B cell (primary cell): Measurements from ENCODE around the gene ARFGAP1. TPM values are rescaled to one million over a fixed set of nuclear protein-coding genes. Genes with fewer than 3 reads are reported as not detected.

ENCODE experiments used
- ATAC-seq: fragments of 200-7000 bp; cut with Tn5 transposase; one replicate; pipeline ENCODE4 v1.10.0; 2021; ENCODE audit warnings: low read depth, mild to moderate bottlenecking, moderate number of reproducible peaks, moderate library complexity
- CTCF ChIA-PET: fragments of 350-600 bp; sonication (Branson Sonifier 250); formaldehyde crosslinking; loops from one replicate; lab custom pipeline; 2021; ENCODE audit warnings: antibody characterized with exemption, inconsistent platforms; lab: Charles Lee
- POLR2A ChIA-PET: fragments of 350-600 bp; sonication (Branson Sonifier 250); formaldehyde crosslinking; loops from one replicate; lab custom pipeline; 2021; ENCODE audit warnings: antibody characterized with exemption; lab: Charles Lee
- DNase-seq: peaks from one replicate; pipeline ENCODE4 v3.0.0; 2013
- H2AFZ ChIP-seq: 2 replicates; pipeline ENCODE4 v1.6.1; 2012; ENCODE audit warnings: mild to moderate bottlenecking, low read depth, low read length; ENCODE audit not compliant: insufficient read depth, poor library complexity, severe bottlenecking
- H3K27ac ChIP-seq, 2 donors: 1 replicate in 1 of 2; 2 replicates in 1 of 2; pipeline ENCODE4 v1.5.1; 2012 to 2013; ENCODE audit warnings: low read length in 2 of 2, mild to moderate bottlenecking in 2 of 2, moderate library complexity in 1 of 2
- H3K27me3 ChIP-seq, 4 experiments: fragments of 200-600 bp in 1 of 4; sonication (generic) in 1 of 4; replicated peaks in 1 of 4; 1 replicate in 2 of 4; 2 replicates in 2 of 4; pipeline versions ENCODE4 v1.6.1 to v1.7.0; 2013 to 2016; ENCODE audit warnings: low read length in 3 of 4, mild to moderate bottlenecking in 2 of 4, mixed read lengths in 1 of 4, moderate library complexity in 1 of 4; ENCODE audit not compliant: insufficient read depth in 4 of 4, control insufficient read depth in 3 of 4; ENCODE audit errors: control extremely low read depth in 1 of 4
- H3K36me3 ChIP-seq, 2 experiments: replicated peaks in 1 of 2; 1 replicate in 1 of 2; 2 replicates in 1 of 2; pipeline versions ENCODE4 v1.6.1 to v1.7.1; 2013; ENCODE audit warnings: low read length in 1 of 2; ENCODE audit not compliant: insufficient read depth in 2 of 2, control insufficient read depth in 1 of 2; ENCODE audit errors: control extremely low read depth in 1 of 2, extremely low read depth in 1 of 2
- H3K4me1 ChIP-seq, 2 donors: fragments of 200-600 bp in 1 of 2; sonication (generic) in 1 of 2; 1 replicate in 1 of 2; 2 replicates in 1 of 2; pipeline versions ENCODE4 v1.5.1 to v1.6.1; 2013 to 2017; ENCODE audit warnings: low read length in 2 of 2; ENCODE audit not compliant: control insufficient read depth in 2 of 2, insufficient read depth in 2 of 2
- H3K4me2 ChIP-seq: replicated peaks from 2 replicates; pipeline ENCODE3; 2012; ENCODE audit warnings: mild to moderate bottlenecking, low read depth, low read length; ENCODE audit not compliant: poor library complexity, severe bottlenecking
- H3K4me3 ChIP-seq, 5 experiments: fragments of 200-600 bp in 1 of 5; sonication (generic) in 1 of 5; 1 replicate in 3 of 5; 2 replicates in 2 of 5; pipeline versions ENCODE4 v1.5.1 to v1.7.0; 2011 to 2016; ENCODE audit warnings: low read length in 4 of 5, mild to moderate bottlenecking in 4 of 5, low read depth in 2 of 5, control low read depth in 1 of 5, moderate library complexity in 1 of 5; ENCODE audit not compliant: insufficient read depth in 1 of 5; ENCODE audit errors: control extremely low read depth in 1 of 5, extremely low read depth in 1 of 5
- H3K79me2 ChIP-seq: fragments of 200-600 bp; sonication (generic); one replicate; pipeline ENCODE4 v1.6.0; 2016; ENCODE audit warnings: low read length; ENCODE audit not compliant: control insufficient read depth, insufficient read depth
- H3K9ac ChIP-seq: fragments of 200-600 bp; sonication (generic); 2 replicates; pipeline ENCODE4 v1.6.1; 2017; ENCODE audit warnings: mild to moderate bottlenecking, low read length, moderate library complexity
- H3K9me3 ChIP-seq, 3 donors: one replicate each; pipeline versions ENCODE4 v1.6.1 to v1.7.1; 2013; ENCODE audit warnings: low read length in 2 of 3; ENCODE audit not compliant: control insufficient read depth in 2 of 3, insufficient read depth in 1 of 3; ENCODE audit errors: control extremely low read depth in 1 of 3
- H4K20me1 ChIP-seq: 2 replicates; pipeline ENCODE4 v1.6.0; 2012; ENCODE audit warnings: mild to moderate bottlenecking, low read length; ENCODE audit not compliant: insufficient read depth, control insufficient read depth, poor library complexity, severe bottlenecking
- H3K27ac Mint-ChIP-seq: one replicate; pipeline ENCODE4 v1.8.0; 2021; ENCODE audit warnings: mixed read lengths
- H3K27me3 Mint-ChIP-seq: one replicate; pipeline ENCODE4 v1.8.0; 2021; ENCODE audit warnings: mixed read lengths
- H3K4me1 Mint-ChIP-seq: one replicate; pipeline ENCODE4 v1.8.0; 2021; ENCODE audit warnings: mixed read lengths
- H3K4me3 Mint-ChIP-seq: one replicate; pipeline ENCODE4 v1.8.0; 2021; ENCODE audit warnings: mixed read lengths
- H3K9me3 Mint-ChIP-seq: one replicate; pipeline ENCODE4 v1.8.0; 2022; ENCODE audit warnings: mixed read lengths; ENCODE audit not compliant: insufficient read depth
- EZH2 ChIP-seq: IDR thresholded peaks from 2 replicates; pipeline ENCODE4 v1.6.1; 2012; ENCODE audit warnings: borderline replicate concordance, low read depth, mild to moderate bottlenecking, moderate library complexity, low read length; ENCODE audit not compliant: insufficient read depth, poor library complexity, severe bottlenecking
- WGBS: methylation state at CpG from one replicate; pipeline ENCODE4 v1.1.5; 2013; ENCODE audit warnings: missing lambda C conversion rate; ENCODE audit not compliant: insufficient coverage; 5-methylcytosine and 5-hydroxymethylcytosine counted together
- intact Hi-C: fragments of 100-400 bp; cut with micrococcal nuclease; formaldehyde crosslinking; loops from one replicate; pipeline ENCODE4 v1.10.0; 2022
- polyA plus RNA-seq: library from polyadenylated mRNA; depleted of rRNA; stranded (reverse); fragments of >200 nt; gene quantifications from 2 replicates; pipeline ENCODE4 v1.2.3, GENCODE V29; 2012
- total RNA-seq, 2 donors: library from RNA; stranded (reverse); fragments of 120-200 nt in 1 of 2; gene quantifications; 1 replicate in 1 of 2; 2 replicates in 1 of 2; pipeline versions ENCODE4 v1.2.3 to v1.2.4, GENCODE V29; 2013 to 2022
- TF ChIP-seq, protein P1 (sequence below): fragments of 200-600 bp; IDR thresholded peaks from one replicate; pipeline ENCODE4 v1.8.0; 2022; ENCODE audit warnings: antibody characterized with exemption, mild to moderate bottlenecking

Gene ARFGAP1
- total and polyA plus RNA-seq, 2 donors (not counting 1 experiment from before 2014, with no cell fraction given), result 83.2 to 99.4 TPM

DNA sequence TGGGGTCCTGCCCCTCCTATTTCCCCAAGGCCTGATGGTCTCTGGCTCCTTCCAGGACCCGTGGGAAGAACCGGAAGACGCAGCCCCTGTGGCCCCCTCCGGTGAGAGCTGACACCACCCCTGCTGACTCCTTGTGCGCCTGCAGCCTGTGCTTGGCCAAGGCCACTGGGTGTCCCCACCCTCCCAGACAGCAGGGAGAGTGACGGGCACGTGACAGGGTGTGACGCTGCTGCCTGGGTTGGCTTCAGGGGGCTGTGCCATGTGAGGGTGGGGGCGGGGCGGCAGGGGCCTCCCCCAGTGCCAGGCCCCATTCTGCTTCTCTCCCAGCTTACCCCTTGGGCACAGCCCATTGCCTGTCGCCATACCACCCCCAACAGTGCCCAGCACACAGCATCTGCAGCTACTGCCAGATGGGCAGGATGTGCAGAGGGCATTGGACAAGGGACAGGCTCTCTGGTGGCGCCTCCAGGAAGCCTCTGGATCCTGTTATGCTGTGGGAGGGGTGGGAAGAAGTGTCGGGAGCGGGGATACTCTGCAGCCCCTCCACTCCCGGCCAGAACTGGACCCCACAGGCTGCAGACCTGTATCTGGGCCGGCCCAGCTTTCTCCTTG is 34.0 kb upstream of the ARFGAP1 start:
- Mint-ChIP-seq H3K27ac (no peak overlapping the region), H3K9me3 (no peaks in the 10 kb centered on the region), H3K27me3 (peaks cover 5% of the 10 kb centered on the region), H3K4me1 (peaks cover 3% of the 10 kb centered on the region), H3K4me3 (no peak overlapping the region)
- Histone ChIP-seq H4K20me1 (no peaks in the 10 kb centered on the region), H3K9me3 (peaks cover 0 to 13% (median 0%) of the 10 kb centered on the region in 3 donors), H3K4me1 (peaks cover 0 to 4% of the 10 kb centered on the region in 2 donors), H3K9ac (no peak overlapping the region), H3K36me3 (no peaks in the 10 kb centered on the region), H3K4me2 (no peak overlapping the region), H2AFZ (no peak overlapping the region), H3K27me3 (peaks cover 0 to 11% (median 4%) of the 10 kb centered on the region in 4 experiments), H3K4me3 (no peak overlapping the region), H3K79me2 (no peaks in the 10 kb centered on the region), H3K27ac (no peak overlapping the region)
- intact Hi-C loops, result no loop called here
- DNase-seq (no peak), ATAC-seq (no peak)
- ChIA-PET CTCF (no interaction called here), POLR2A (no interaction called here)
- TF ChIP-seq, protein P1, sequence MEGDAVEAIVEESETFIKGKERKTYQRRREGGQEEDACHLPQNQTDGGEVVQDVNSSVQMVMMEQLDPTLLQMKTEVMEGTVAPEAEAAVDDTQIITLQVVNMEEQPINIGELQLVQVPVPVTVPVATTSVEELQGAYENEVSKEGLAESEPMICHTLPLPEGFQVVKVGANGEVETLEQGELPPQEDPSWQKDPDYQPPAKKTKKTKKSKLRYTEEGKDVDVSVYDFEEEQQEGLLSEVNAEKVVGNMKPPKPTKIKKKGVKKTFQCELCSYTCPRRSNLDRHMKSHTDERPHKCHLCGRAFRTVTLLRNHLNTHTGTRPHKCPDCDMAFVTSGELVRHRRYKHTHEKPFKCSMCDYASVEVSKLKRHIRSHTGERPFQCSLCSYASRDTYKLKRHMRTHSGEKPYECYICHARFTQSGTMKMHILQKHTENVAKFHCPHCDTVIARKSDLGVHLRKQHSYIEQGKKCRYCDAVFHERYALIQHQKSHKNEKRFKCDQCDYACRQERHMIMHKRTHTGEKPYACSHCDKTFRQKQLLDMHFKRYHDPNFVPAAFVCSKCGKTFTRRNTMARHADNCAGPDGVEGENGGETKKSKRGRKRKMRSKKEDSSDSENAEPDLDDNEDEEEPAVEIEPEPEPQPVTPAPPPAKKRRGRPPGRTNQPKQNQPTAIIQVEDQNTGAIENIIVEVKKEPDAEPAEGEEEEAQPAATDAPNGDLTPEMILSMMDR, result no peak
- no peak for TF ChIP-seq EZH2
- 77% methylated on average over 16 of the region's 16 CpGs for WGBS

DNA sequence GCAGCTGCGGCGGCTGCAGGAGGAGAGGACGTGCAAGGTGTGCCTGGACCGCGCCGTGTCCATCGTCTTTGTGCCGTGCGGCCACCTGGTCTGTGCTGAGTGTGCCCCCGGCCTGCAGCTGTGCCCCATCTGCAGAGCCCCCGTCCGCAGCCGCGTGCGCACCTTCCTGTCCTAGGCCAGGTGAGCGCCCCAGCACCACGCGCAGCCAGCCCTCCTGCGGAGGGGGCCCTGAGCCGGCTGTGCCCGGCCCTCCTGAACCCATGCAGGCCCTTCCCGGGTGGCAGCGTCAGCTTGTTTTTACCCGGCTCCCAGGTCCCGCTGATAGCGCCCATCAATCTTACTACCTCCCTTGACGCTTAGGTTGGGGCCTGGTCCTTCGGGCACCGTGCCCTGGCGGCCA is 33.2 kb upstream of the ARFGAP1 start:
- no peak overlapping the region for H3K9ac ChIP-seq
- H3K27me3 ChIP-seq, result peaks cover 0 to 6% (median under 1%) of the 10 kb centered on the region in 4 experiments
- peaks cover 0 to 13% (median 0%) of the 10 kb centered on the region in 3 donors for H3K9me3 ChIP-seq
- peaks cover 3% of the 10 kb centered on the region for H3K4me1 Mint-ChIP-seq
- ChIA-PET POLR2A (no interaction called here), CTCF (no interaction called here)
- TF ChIP-seq, protein P1, result no peak
- no peak for TF ChIP-seq EZH2
- peaks cover 5% of the 10 kb centered on the region for H3K27me3 Mint-ChIP-seq
- H2AFZ ChIP-seq, result no peak overlapping the region
- no peak overlapping the region for H3K4me3 ChIP-seq
- ATAC-seq, result no peak
- H3K9me3 Mint-ChIP-seq, result no peaks in the 10 kb centered on the region
- H3K4me3 Mint-ChIP-seq, result no peak overlapping the region
- no peaks in the 10 kb centered on the region for H4K20me1 ChIP-seq
- no peak overlapping the region for H3K27ac Mint-ChIP-seq
- no peaks in the 10 kb centered on the region for H3K36me3 ChIP-seq
- no peak for DNase-seq
- H3K27ac ChIP-seq, result no peak overlapping the region
- H3K79me2 ChIP-seq, result no peaks in the 10 kb centered on the region
- H3K4me1 ChIP-seq, result peaks cover 0 to 4% of the 10 kb centered on the region in 2 donors
- intact Hi-C loops, result no loop called here
- WGBS, result 94% methylated on average over 30 of the region's 30 CpGs
- H3K4me2 ChIP-seq, result no peak overlapping the region
